IPS DF 4.7 (cell line): ENCODE measurements around the gene CYP27A1.
A peak's percentile ranks its signal among the peaks of the same experiment; 100 is the strongest.

Experiments used
- DNase-seq: peaks from one replicate; pipeline ENCODE4 v3.0.0-alpha.2; 2013; ENCODE audit warnings: low spot score; ENCODE audit errors: extremely low read depth

CYP27A1 gene

DNA sequence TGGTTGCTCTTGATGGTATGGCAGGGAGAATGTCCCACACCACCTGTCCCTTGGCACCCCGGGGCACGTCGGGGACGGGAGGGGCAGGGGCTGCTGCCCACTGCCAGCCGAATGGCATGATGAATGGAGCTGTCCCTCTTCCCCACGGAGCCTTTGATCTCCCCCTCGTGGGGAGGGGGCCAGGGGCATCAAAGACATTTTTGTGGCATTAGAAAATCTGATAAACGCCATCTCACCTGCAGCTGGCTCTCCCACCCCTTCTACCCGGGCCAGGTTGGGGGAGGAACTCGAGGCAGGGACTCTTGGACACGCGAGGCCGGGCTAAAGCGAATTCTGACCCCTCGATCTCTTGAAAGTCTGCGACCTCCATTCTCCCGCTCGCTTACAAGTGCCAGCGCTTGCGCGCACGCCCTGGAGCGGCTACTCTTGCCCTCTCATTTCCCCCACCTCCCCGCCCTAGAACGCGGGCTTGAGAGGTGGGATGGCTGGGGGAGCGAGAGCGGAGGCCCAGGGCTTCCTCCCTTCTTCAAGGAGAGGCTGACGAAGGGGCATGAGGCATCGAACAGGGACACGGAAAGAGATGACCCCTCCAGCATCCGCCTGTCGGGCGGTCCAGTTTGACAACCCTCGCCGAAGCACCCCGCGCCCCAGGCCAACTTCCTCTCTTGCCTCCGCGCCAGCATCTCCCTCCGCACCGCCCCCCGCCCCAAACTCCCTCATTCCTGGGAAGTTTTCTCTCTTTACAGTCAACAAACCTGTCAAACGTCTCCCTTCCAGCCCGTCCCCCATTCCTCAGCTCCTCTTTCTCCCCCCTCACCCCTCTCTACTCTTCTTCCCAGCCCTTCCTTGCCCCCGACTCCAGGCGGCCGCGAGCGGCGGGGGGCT is 77.0 kb downstream of the CYP27A1 start:
- no peak for DNase-seq

DNA sequence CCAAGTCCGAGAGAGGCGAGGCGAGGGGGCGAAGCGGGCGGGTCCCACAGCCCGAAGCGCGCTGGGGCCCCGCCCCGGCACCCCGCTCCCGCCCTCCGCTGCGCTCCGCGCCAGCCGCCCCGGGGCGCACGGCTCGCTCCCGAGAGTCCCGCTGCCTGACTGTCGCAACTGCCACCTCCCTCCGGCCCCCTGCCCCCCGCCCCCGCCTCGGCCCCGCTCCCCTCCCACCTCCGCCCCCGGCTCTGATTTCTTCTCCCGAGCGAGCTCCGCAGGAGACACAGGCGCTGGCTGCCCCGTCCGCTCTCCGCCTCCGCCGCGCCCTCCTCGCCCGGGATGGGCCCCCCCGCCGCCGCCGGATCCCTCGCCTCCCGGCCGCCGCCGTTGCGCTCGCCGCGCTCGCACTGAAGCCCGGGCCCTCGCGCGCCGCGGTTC is 77.6 kb downstream of the CYP27A1 start, which contains the start of gene WNT6:
TSS of gene WNT6 (plus strand) at position 250 of the 432 bp plus-strand sequence. CDS start 233 bp downstream, outside the sequence.
- no peak for DNase-seq

DNA sequence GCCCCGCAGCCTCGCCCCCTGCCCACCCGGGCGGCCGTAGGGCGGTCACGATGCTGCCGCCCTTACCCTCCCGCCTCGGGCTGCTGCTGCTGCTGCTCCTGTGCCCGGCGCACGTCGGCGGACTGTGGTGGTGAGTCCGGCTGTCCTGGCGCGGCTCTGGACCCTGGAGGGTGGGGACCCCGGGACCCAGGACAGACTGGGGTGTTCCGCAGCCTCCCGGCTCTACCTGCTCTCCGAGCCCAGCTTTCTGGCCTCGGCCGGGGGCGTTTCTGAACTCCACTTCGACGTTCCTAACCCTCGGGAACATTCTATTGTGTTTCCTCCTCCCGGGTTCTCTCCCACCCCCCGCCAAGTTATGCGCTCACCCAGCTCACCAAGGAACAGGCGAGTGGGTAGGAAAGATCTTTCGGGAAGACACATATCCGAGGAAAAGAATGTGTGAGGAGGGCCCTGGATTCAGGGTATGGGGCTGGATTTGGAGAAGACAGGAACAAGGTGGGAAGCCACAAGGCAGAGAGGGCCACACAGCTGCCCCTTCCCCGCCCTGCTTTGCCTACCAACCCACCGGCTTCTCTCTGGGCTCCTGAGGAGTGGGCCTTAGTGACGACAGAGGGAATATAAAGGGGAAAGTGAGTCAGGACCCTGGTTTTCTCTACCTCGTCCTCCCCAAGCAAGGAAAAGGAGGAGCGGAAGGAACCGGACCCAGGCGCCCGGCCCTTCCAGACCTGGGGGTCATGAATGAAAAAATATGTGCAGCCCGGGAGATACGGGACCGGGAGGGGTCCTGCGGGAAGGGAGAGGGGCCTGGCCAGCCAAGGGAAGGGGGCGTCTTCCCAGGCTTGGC is 78.3 kb downstream of the CYP27A1 start:
- DNase-seq = no peak

DNA sequence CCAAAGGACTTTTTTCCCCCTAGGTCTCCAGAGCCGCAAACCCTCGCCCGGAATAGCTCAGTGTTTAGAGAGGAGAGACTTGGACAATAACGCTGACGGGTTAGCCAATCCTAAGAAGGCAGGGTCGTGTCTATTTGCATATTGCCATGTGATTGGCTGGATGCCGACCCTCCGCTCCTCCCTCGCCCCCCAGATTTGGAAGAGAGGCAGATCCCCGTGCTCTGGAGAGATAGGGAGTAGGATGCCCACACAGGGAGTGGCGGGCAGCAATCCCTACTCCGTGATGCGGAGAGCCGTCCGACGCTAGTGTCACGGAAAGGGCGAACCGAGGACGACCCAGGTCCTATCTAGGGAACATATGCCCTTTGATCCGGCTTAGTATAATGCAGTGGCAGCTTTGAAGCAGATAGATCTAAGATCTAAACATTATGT is 79.0 kb downstream of the CYP27A1 start:
- DNase-seq = peak; percentile 92

DNA sequence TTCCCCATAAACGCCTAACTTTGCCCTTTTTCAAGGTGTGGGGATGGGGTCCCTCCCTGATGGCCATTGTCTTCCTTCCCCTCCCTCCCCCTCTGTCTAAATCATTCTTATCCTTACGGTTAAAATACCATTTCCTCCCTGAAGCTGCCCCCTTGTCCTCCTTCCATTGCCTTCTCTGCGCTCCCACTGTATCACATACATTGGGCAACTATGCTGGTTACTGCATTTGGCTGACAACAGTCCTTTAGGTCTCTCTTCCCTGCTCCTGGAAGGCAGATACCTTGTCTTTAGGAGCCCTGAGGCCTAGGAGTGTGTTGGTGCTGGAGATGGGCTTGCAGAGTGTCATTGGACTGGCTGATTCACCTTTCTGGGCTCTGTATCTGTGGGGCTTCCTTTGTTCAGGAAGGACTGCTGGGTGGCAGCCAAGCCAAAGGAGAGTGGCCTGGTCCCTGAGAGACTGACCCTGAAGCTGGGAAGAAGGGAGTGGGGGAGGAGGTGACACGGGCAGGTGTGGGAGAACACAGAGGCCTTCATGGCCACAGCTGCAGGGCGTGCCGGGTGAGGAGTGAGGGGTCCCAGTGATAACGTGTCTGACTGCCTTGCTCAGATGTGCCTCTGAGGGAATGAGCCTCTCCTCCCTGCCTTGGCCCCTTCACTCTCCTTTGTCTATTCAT is 79.8 kb downstream of the CYP27A1 start:
- no peak for DNase-seq

DNA sequence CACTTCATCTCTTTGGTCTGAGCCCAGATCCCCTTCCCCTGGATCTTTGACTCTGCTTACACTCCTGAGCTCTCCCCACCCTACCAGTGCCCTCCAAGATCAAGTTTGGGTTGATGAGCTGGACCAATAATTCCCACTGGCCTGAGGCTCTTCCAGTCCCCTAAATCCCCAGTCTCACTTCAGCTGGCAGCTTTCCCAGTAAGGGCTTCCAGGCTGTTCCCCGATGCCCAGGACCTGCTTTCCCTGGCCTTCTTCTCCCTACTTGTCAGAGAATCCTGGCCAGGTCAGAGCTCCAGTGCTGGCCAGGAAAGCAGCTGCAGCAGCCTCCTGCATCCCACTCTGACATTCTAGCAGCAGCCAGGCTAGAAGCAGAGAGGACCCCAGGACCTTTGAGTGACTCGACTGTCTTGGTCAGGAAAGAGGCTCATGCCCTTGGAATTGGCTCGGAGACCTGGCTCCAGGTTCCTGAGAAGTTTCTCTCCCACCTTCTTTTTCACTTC is 81.1 kb downstream of the CYP27A1 start:
- DNase-seq = no peak
